ENCODE data around the gene TTPAL. TPM values are rescaled to one million over a fixed set of nuclear protein-coding genes. Genes with fewer than 3 reads are reported as not detected.

TTPAL gene
- total RNA-seq, 3 donors from 2014 or later (not counting 1 experiment from before 2014, with no cell fraction given), result 17.2 to 22.9 (median 22.5) TPM

GRCh38 chr20:44460795-44461141 lies 14.9 kb upstream of the TTPAL start:
- intact Hi-C loops (cut with micrococcal nuclease), result loop anchor here (10.0 kb wide), 1 partner anchor 246 kb away; the partner anchor contains the start of gene OSER1
- Mint-ChIP-seq H3K27me3 (ENCODE audit: low read depth in 2 of 2) (no peaks in the 10 kb centered on the region), H3K9me3 (no peaks in the 10 kb centered on the region), H3K36me3 (no peaks in the 10 kb centered on the region), H3K27ac (no peak overlapping the region), H3K4me3 (no peak overlapping the region), H3K4me1 (no peaks in the 10 kb centered on the region)
- Histone ChIP-seq H3K36me3 (ENCODE audit: control insufficient read depth, insufficient read depth, low read length) (no peaks in the 10 kb centered on the region), H3K4me1 (ENCODE audit: control insufficient read depth, insufficient read depth, low read length) (no peaks in the 10 kb centered on the region), H3K9me3 (ENCODE audit: control insufficient read depth, insufficient read depth, low read length) (no peaks in the 10 kb centered on the region), H3K27me3 (ENCODE audit: control insufficient read depth, insufficient read depth, low read length) (no peaks in the 10 kb centered on the region), H3K4me3 (ENCODE audit: low read length) (no peak overlapping the region), H3K27ac (ENCODE audit: low read length) (no peak overlapping the region)
- 11% methylated on average over 3 of the region's 3 CpGs for WGBS (ENCODE audit: insufficient coverage)
- TF ChIP-seq, protein P1, sequence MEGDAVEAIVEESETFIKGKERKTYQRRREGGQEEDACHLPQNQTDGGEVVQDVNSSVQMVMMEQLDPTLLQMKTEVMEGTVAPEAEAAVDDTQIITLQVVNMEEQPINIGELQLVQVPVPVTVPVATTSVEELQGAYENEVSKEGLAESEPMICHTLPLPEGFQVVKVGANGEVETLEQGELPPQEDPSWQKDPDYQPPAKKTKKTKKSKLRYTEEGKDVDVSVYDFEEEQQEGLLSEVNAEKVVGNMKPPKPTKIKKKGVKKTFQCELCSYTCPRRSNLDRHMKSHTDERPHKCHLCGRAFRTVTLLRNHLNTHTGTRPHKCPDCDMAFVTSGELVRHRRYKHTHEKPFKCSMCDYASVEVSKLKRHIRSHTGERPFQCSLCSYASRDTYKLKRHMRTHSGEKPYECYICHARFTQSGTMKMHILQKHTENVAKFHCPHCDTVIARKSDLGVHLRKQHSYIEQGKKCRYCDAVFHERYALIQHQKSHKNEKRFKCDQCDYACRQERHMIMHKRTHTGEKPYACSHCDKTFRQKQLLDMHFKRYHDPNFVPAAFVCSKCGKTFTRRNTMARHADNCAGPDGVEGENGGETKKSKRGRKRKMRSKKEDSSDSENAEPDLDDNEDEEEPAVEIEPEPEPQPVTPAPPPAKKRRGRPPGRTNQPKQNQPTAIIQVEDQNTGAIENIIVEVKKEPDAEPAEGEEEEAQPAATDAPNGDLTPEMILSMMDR (IDR thresholded peaks at IDR 0.05), result peak; percentile 13
- peak in 1 of 2 donors; percentile 45 for DNase-seq
- peak in 2 of 3 donors; percentile 29 to 34 for ATAC-seq

GRCh38 chr20:44461142-44461802 lies 14.4 kb upstream of the TTPAL start:
- H3K9me3 ChIP-seq (ENCODE audit: control insufficient read depth, insufficient read depth, low read length), result no peaks in the 10 kb centered on the region
- intact Hi-C loops (cut with micrococcal nuclease), result loop anchor here (10.0 kb wide), 1 partner anchor 246 kb away; the partner anchor contains the start of gene OSER1
- no peak for ATAC-seq
- Mint-ChIP-seq H3K9me3 (no peaks in the 10 kb centered on the region), H3K27ac (no peak overlapping the region), H3K36me3 (no peaks in the 10 kb centered on the region), H3K27me3 (ENCODE audit: low read depth in 2 of 2) (no peaks in the 10 kb centered on the region), H3K4me1 (no peaks in the 10 kb centered on the region), H3K4me3 (no peak overlapping the region)
- no peak overlapping the region for H3K4me3 ChIP-seq (ENCODE audit: low read length)
- no peaks in the 10 kb centered on the region for H3K36me3 ChIP-seq (ENCODE audit: control insufficient read depth, insufficient read depth, low read length)
- WGBS (ENCODE audit: insufficient coverage), result 83% methylated on average over 6 of the region's 6 CpGs
- TF ChIP-seq, protein P1 (IDR thresholded peaks at IDR 0.05), result no peak
- no peak for DNase-seq
- no peaks in the 10 kb centered on the region for H3K4me1 ChIP-seq (ENCODE audit: control insufficient read depth, insufficient read depth, low read length)
- no peak overlapping the region for H3K27ac ChIP-seq (ENCODE audit: low read length)
- no peaks in the 10 kb centered on the region for H3K27me3 ChIP-seq (ENCODE audit: control insufficient read depth, insufficient read depth, low read length)

GRCh38 chr20:44461803-44462174 lies 13.9 kb upstream of the TTPAL start:
- no peak overlapping the region for H3K4me3 ChIP-seq (ENCODE audit: low read length)
- H3K4me1 ChIP-seq (ENCODE audit: control insufficient read depth, insufficient read depth, low read length), result no peaks in the 10 kb centered on the region
- TF ChIP-seq, protein P1 (IDR thresholded peaks at IDR 0.05), result no peak
- H3K27me3 Mint-ChIP-seq (ENCODE audit: low read depth in 2 of 2), result no peaks in the 10 kb centered on the region
- H3K9me3 ChIP-seq (ENCODE audit: control insufficient read depth, insufficient read depth, low read length), result no peaks in the 10 kb centered on the region
- no peaks in the 10 kb centered on the region for H3K4me1 Mint-ChIP-seq
- H3K9me3 Mint-ChIP-seq, result no peaks in the 10 kb centered on the region
- H3K27ac Mint-ChIP-seq, result no peak overlapping the region
- H3K27me3 ChIP-seq (ENCODE audit: control insufficient read depth, insufficient read depth, low read length), result no peaks in the 10 kb centered on the region
- H3K36me3 ChIP-seq (ENCODE audit: control insufficient read depth, insufficient read depth, low read length), result no peaks in the 10 kb centered on the region
- 89% methylated on average over 5 of the region's 5 CpGs for WGBS (ENCODE audit: insufficient coverage)
- no peak for ATAC-seq
- no peak for DNase-seq
- no peaks in the 10 kb centered on the region for H3K36me3 Mint-ChIP-seq
- intact Hi-C loops (cut with micrococcal nuclease), result loop anchor here (10.0 kb wide), 1 partner anchor 247 kb away; the partner anchor contains the start of gene OSER1
- H3K27ac ChIP-seq (ENCODE audit: low read length), result no peak overlapping the region
- H3K4me3 Mint-ChIP-seq, result no peak overlapping the region

DNA sequence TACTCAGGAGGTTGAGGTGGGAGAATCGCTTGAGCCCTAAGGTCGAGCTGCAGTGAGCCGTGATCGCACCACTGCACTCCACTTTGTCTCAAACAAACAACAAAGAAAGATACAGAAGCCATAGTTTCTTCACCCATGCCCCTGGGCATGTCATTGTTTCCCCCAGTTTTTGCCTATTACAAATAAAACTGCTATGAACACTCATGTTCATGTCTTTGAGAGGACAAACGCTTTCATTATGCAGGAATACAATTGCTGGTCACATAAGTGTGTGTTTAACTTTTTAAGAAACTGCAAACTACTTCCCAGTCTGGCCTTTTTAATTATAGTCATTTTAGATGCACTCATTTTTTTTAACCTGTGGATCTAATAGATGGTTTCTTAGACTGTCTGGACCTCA lies 12.2 kb upstream of the TTPAL start:
- no peak overlapping the region for H3K27ac Mint-ChIP-seq
- H3K27me3 Mint-ChIP-seq (ENCODE audit: low read depth in 2 of 2), result peaks cover 0 to 3% of the 10 kb centered on the region in 2 donors
- DNase-seq, result no peak
- no peak overlapping the region for H3K4me3 ChIP-seq (ENCODE audit: low read length)
- no peak for ATAC-seq
- no peaks in the 10 kb centered on the region for H3K9me3 ChIP-seq (ENCODE audit: control insufficient read depth, insufficient read depth, low read length)
- no peaks in the 10 kb centered on the region for H3K36me3 Mint-ChIP-seq
- H3K9me3 Mint-ChIP-seq, result no peaks in the 10 kb centered on the region
- intact Hi-C loops (cut with micrococcal nuclease), result loop anchor here (10.0 kb wide), 1 partner anchor 249 kb away; the partner anchor contains the start of gene OSER1
- WGBS (ENCODE audit: insufficient coverage), result 89% methylated on average over 4 of the region's 5 CpGs
- no peak overlapping the region for H3K4me3 Mint-ChIP-seq
- no peaks in the 10 kb centered on the region for H3K36me3 ChIP-seq (ENCODE audit: control insufficient read depth, insufficient read depth, low read length)
- TF ChIP-seq, protein P1 (IDR thresholded peaks at IDR 0.05), result no peak
- no peaks in the 10 kb centered on the region for H3K27me3 ChIP-seq (ENCODE audit: control insufficient read depth, insufficient read depth, low read length)
- H3K4me1 ChIP-seq (ENCODE audit: control insufficient read depth, insufficient read depth, low read length), result no peaks in the 10 kb centered on the region
- H3K27ac ChIP-seq (ENCODE audit: low read length), result no peak overlapping the region
- no peaks in the 10 kb centered on the region for H3K4me1 Mint-ChIP-seq

Measured in natural killer cell (primary cell).